T-cell (primary cell): Measurements from ENCODE around the gene TRPC1. TPM values are rescaled to one million over a fixed set of nuclear protein-coding genes. Genes with fewer than 3 reads are reported as not detected.
"Not testable (repeated sequence)": the region's sequence is repeated elsewhere in the genome, so short reads cannot be mapped to it uniquely, and the experiment has no call there.

ENCODE experiments used
- ATAC-seq, 4 experiments: fragments of 200-7000 bp in 3 of 4; fragments of 150-1000 bp in 1 of 4; cut with Tn5 transposase; replicated peaks in 1 of 4; 1 replicate in 3 of 4; 2 replicates in 1 of 4; pipeline ENCODE4 v1.10.0; 2021; ENCODE audit warnings: moderate library complexity in 3 of 4, mild to moderate bottlenecking in 2 of 4, moderate number of reproducible peaks in 1 of 4
- CTCF ChIA-PET, 2 donors: fragments of 300-600 bp; sonication (Branson Sonifier 250); formaldehyde crosslinking; loops; one replicate each; lab custom pipeline; 2022; ENCODE audit warnings: antibody characterized with exemption in 2 of 2; lab: Charles Lee
- POLR2A ChIA-PET, 2 donors: fragments of 300-600 bp; sonication (Branson Sonifier 250); formaldehyde crosslinking; loops; one replicate each; lab custom pipeline; 2022; ENCODE audit warnings: antibody characterized with exemption in 2 of 2; lab: Charles Lee
- DNase-seq, 35 experiments: peaks; one replicate each; pipeline versions ENCODE4 v3.0.0 to v3.0.0-alpha.2; 2013 to 2023
- H3K27ac ChIP-seq: one replicate; pipeline ENCODE4 v1.5.1; 2013; ENCODE audit warnings: low read length
- H3K27me3 ChIP-seq, 2 experiments: replicated peaks in 1 of 2; 1 replicate in 1 of 2; 2 replicates in 1 of 2; pipeline versions ENCODE4 v1.6.1 to v1.7.0; 2013; ENCODE audit warnings: low read length in 1 of 2, mixed read lengths in 1 of 2; ENCODE audit not compliant: control insufficient read depth in 2 of 2, insufficient read depth in 2 of 2; ENCODE audit errors: extremely low read depth in 1 of 2
- H3K36me3 ChIP-seq, 2 donors: 1 replicate in 1 of 2; 2 replicates in 1 of 2; pipeline versions ENCODE4 v1.6.1 to v1.7.0; 2013; ENCODE audit warnings: low read length in 1 of 2; ENCODE audit not compliant: control insufficient read depth in 2 of 2, insufficient read depth in 1 of 2; ENCODE audit errors: extremely low read depth in 1 of 2
- H3K4me1 ChIP-seq, 2 experiments: 1 replicate in 1 of 2; 2 replicates in 1 of 2; pipeline versions ENCODE4 v1.6.1 to v1.7.0; 2013; ENCODE audit warnings: low read length in 2 of 2, mixed read lengths in 1 of 2; ENCODE audit not compliant: insufficient read depth in 2 of 2, control insufficient read depth in 1 of 2; ENCODE audit errors: extremely low read depth in 1 of 2
- H3K4me3 ChIP-seq, 2 donors: 1 replicate in 1 of 2; 2 replicates in 1 of 2; pipeline versions ENCODE4 v1.5.1 to v1.7.0; 2013; ENCODE audit warnings: mild to moderate bottlenecking in 2 of 2, low read length in 1 of 2, moderate library complexity in 1 of 2; ENCODE audit not compliant: control insufficient read depth in 1 of 2; ENCODE audit errors: extremely low read depth in 1 of 2
- H3K9me3 ChIP-seq: 2 replicates; pipeline ENCODE4 v1.7.0; 2013
- H3K27ac Mint-ChIP-seq, 2 donors: one replicate each; pipeline ENCODE4 v1.8.0; 2020 to 2021; ENCODE audit warnings: mild to moderate bottlenecking in 2 of 2, mixed read lengths in 2 of 2
- H3K27me3 Mint-ChIP-seq, 2 donors: one replicate each; pipeline ENCODE4 v1.8.0; 2021 to 2022; ENCODE audit warnings: mixed read lengths in 2 of 2
- H3K36me3 Mint-ChIP-seq: one replicate; pipeline ENCODE4 v1.8.0; 2021; ENCODE audit warnings: mixed read lengths
- H3K4me1 Mint-ChIP-seq, 3 donors: one replicate each; pipeline ENCODE4 v1.8.0; 2020 to 2022; ENCODE audit warnings: mixed read lengths in 3 of 3, mild to moderate bottlenecking in 1 of 3
- H3K4me3 Mint-ChIP-seq, 3 donors: one replicate each; pipeline ENCODE4 v1.8.0; 2020 to 2022; ENCODE audit warnings: mild to moderate bottlenecking in 3 of 3, mixed read lengths in 3 of 3, moderate library complexity in 3 of 3
- H3K9me3 Mint-ChIP-seq, 3 donors: one replicate each; pipeline ENCODE4 v1.8.0; 2020 to 2022; ENCODE audit warnings: mixed read lengths in 3 of 3
- WGBS: methylation state at CpG from one replicate; pipeline ENCODE4 v1.1.5; 2013; ENCODE audit warnings: missing lambda C conversion rate; ENCODE audit not compliant: insufficient coverage; 5-methylcytosine and 5-hydroxymethylcytosine counted together
- total RNA-seq, 35 experiments: library from RNA in 6 of 35; stranded (reverse) in 6 of 35; fragments of 120-200 nt in 1 of 35; gene quantifications; one replicate each; pipeline versions ENCODE4 v1.2.1 to v1.2.4 and lab custom pipeline; 2013 to 2026

TRPC1 gene
- total RNA-seq, 5 donors from 2014 or later (not counting 1 experiment from before 2014, with no cell fraction given): 3.9 to 7.5 (median 4.4) TPM

- no peak overlapping the region for H3K27ac ChIP-seq
- ChIA-PET CTCF (interaction anchor here in 1 of 2 donors (0.5 to 0.6 kb wide), 2 partner anchors 153 to 1028 kb away, joined by 3 read pairs; no protein-coding TSS in a partner anchor), POLR2A (interaction anchor here in 1 of 2 donors (1.0 kb wide), 1 partner anchor 12 kb away, joined by 3 read pairs; the partner anchor contains the start of gene TRPC1)
- no peak overlapping the region for H3K4me3 Mint-ChIP-seq
- no peaks in the 10 kb centered on the region for H3K36me3 ChIP-seq
- no peaks in the 10 kb centered on the region for H3K9me3 Mint-ChIP-seq
- peaks cover 0 to 4% of the 10 kb centered on the region in 2 donors for H3K27me3 Mint-ChIP-seq
- H3K9me3 ChIP-seq: no peaks in the 10 kb centered on the region
- no peaks in the 10 kb centered on the region for H3K27me3 ChIP-seq
- H3K36me3 Mint-ChIP-seq: no peaks in the 10 kb centered on the region
- no peak overlapping the region for H3K4me3 ChIP-seq
- no peaks in the 10 kb centered on the region for H3K4me1 Mint-ChIP-seq
- H3K4me1 ChIP-seq: no peaks in the 10 kb centered on the region
- ATAC-seq: no peak
- no peak for DNase-seq
- no peak overlapping the region for H3K27ac Mint-ChIP-seq
Measured at GRCh38 chr3:142735462-142735861, 11.6 kb downstream of the TRPC1 start.

- Mint-ChIP-seq H3K27me3 (no peaks in the 10 kb centered on the region), H3K9me3 (no peaks in the 10 kb centered on the region), H3K36me3 (no peaks in the 10 kb centered on the region), H3K4me3 (no peak overlapping the region), H3K4me1 (no peaks in the 10 kb centered on the region), H3K27ac (no peak overlapping the region)
- no peaks in the 10 kb centered on the region for H3K27me3 ChIP-seq
- no peaks in the 10 kb centered on the region for H3K9me3 ChIP-seq
- POLR2A ChIA-PET: no interaction called here
- H3K36me3 ChIP-seq: no peaks in the 10 kb centered on the region
- CTCF ChIA-PET: no interaction called here
- DNase-seq: no peak
- no peak overlapping the region for H3K4me3 ChIP-seq
- H3K27ac ChIP-seq: no peak overlapping the region
- no peaks in the 10 kb centered on the region for H3K4me1 ChIP-seq
- no peak for ATAC-seq
Measured at GRCh38 chr3:142738396-142738795, 14.6 kb downstream of the TRPC1 start.

DNA sequence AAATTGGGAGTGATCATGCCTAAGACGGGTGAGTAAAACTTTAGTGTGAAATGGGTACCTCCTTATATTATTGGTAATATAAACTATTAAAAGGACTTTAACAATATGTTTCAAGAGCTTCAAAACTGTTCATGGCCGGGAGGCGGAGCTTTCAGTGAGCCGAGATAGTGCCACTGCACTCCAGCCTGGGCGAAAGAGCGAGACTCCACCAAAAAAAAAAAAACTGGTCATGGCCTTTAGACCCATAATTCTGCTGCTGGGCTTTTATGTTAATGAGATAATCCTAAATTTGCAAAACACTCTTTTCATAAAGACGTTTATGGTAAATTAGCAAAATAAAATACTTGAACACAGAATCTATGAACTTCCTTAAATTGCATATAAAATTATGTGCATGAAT lies 22.8 kb downstream of the TRPC1 start:
- DNase-seq (no peak), ATAC-seq (no peak)
- WGBS: 80% methylated on average over 1 of the region's 7 CpGs
- no peaks in the 10 kb centered on the region for H3K36me3 ChIP-seq
- no peaks in the 10 kb centered on the region for H3K27me3 ChIP-seq
- H3K4me3 ChIP-seq: no peak overlapping the region
- no peak overlapping the region for H3K4me3 Mint-ChIP-seq
- no peaks in the 10 kb centered on the region for H3K9me3 ChIP-seq
- H3K27ac ChIP-seq: no peak overlapping the region
- POLR2A ChIA-PET: no interaction called here
- H3K27me3 Mint-ChIP-seq: no peaks in the 10 kb centered on the region
- no peak overlapping the region for H3K27ac Mint-ChIP-seq
- H3K4me1 Mint-ChIP-seq: no peaks in the 10 kb centered on the region
- CTCF ChIA-PET: interaction anchor here in 1 of 2 donors (0.6 kb wide), 1 partner anchor 67 kb away, joined by 3 read pairs; no protein-coding TSS in a partner anchor
- H3K9me3 Mint-ChIP-seq: peaks cover 0 to 7% (median 0%) of the 10 kb centered on the region in 3 donors
- no peaks in the 10 kb centered on the region for H3K4me1 ChIP-seq
- H3K36me3 Mint-ChIP-seq: peaks cover 22% of the 10 kb centered on the region

DNA sequence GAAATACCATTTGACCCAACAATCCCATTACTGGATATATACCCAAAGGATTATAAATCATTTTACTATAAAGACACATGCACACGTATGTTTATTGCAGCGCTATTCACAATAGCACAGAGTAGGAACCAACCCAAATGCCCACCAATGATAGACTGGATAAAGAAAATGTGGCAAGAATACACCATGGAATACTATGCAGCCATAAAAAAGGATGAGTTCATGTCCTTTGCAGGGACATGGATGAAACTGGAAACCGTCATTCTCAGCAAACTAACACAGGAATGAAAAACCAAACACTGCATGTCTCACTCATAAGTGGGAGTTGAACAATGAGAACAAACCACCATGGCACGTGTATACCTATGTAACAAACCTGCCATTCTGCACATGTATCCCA lies 26.7 kb downstream of the TRPC1 start:
- H3K4me3 Mint-ChIP-seq: not testable (repeated sequence)

GRCh38 chr3:142752605-142753004 lies 28.8 kb downstream of the TRPC1 start:
- DNase-seq, ATAC-seq, POLR2A ChIA-PET, H3K4me3 Mint-ChIP-seq, H3K4me3 ChIP-seq, CTCF ChIA-PET, H3K9me3 Mint-ChIP-seq, H3K4me1 ChIP-seq, H3K4me1 Mint-ChIP-seq, H3K27me3 ChIP-seq, H3K27ac Mint-ChIP-seq, H3K27me3 Mint-ChIP-seq, H3K27ac ChIP-seq, H3K9me3 ChIP-seq, H3K36me3 ChIP-seq: not testable (repeated sequence)
- WGBS: no CpG with 5 or more reads among the region's 4 CpGs
- peaks cover 18% of the 10 kb centered on the region for H3K36me3 Mint-ChIP-seq

More for the DNA sequence above, 26.7 kb downstream of the TRPC1 start:
- H3K36me3 Mint-ChIP-seq: peaks cover 18% of the 10 kb centered on the region
- H3K36me3 ChIP-seq, H3K27ac ChIP-seq, POLR2A ChIA-PET, H3K27me3 ChIP-seq, ATAC-seq, H3K27me3 Mint-ChIP-seq, H3K9me3 ChIP-seq, H3K4me1 Mint-ChIP-seq, CTCF ChIA-PET, DNase-seq, H3K27ac Mint-ChIP-seq, H3K4me3 ChIP-seq, H3K9me3 Mint-ChIP-seq, H3K4me1 ChIP-seq: not testable (repeated sequence)
- WGBS: 100% methylated on average over 1 of the region's 4 CpGs

DNA sequence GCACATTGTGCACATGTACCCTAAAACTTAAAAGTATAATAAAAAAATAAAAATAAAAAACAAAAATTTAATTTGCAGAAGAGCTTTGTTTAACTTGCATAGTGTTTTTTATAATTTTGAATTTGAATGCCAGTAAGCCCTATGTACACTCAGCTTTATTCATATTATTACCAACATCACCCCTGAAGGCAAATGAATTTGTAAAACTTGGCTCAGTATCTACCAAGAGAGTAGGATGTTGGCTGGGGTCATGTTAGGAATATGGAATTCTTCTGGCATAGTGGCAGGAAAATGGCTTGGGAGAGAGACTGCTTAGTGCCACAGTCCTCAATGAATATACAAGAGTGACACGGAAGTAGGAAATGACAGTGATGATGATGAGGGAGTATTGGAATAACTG lies 30.7 kb downstream of the TRPC1 start:
- no peak for DNase-seq
- ATAC-seq: no peak
- CTCF ChIA-PET: interaction anchor here in 1 of 2 donors (0.7 kb wide), 1 partner anchor 13 kb away, joined by 5 read pairs; no protein-coding TSS in a partner anchor
- Mint-ChIP-seq H3K4me3 (no peak overlapping the region), H3K4me1 (no peaks in the 10 kb centered on the region), H3K27me3 (no peaks in the 10 kb centered on the region), H3K36me3 (peaks cover 14% of the 10 kb centered on the region), H3K9me3 (peaks cover 0 to 7% (median 0%) of the 10 kb centered on the region in 3 donors), H3K27ac (no peak overlapping the region)
- Histone ChIP-seq H3K9me3 (no peaks in the 10 kb centered on the region), H3K4me3 (no peak overlapping the region), H3K27me3 (no peaks in the 10 kb centered on the region), H3K27ac (no peak overlapping the region), H3K4me1 (no peaks in the 10 kb centered on the region), H3K36me3 (no peaks in the 10 kb centered on the region)
- POLR2A ChIA-PET: no interaction called here
- 83% methylated on average over 1 of the region's 1 CpG for WGBS

GRCh38 chr3:142768338-142768737 lies 44.5 kb downstream of the TRPC1 start:
- ChIA-PET POLR2A (interaction anchor here in 1 of 2 donors (0.7 kb wide), 1 partner anchor 191 kb away, joined by 5 read pairs; no protein-coding TSS in a partner anchor), CTCF (no interaction called here)
- H3K27me3 Mint-ChIP-seq: no peaks in the 10 kb centered on the region
- Histone ChIP-seq H3K27me3 (peaks cover 0 to 2% of the 10 kb centered on the region in 2 experiments), H3K4me3 (no peak overlapping the region), H3K27ac (no peak overlapping the region), H3K36me3 (no peaks in the 10 kb centered on the region), H3K4me1 (no peaks in the 10 kb centered on the region), H3K9me3 (no peaks in the 10 kb centered on the region)
- no peak overlapping the region for H3K4me3 Mint-ChIP-seq
- no peak for DNase-seq
- ATAC-seq: no peak
- no peak overlapping the region for H3K27ac Mint-ChIP-seq
- peaks cover 6 to 27% (median 12%) of the 10 kb centered on the region in 3 donors for H3K9me3 Mint-ChIP-seq
- peaks cover 58% of the 10 kb centered on the region for H3K36me3 Mint-ChIP-seq
- H3K4me1 Mint-ChIP-seq: no peaks in the 10 kb centered on the region
